Muscle of arm (tissue), 12 donors: ENCODE data around the gene RFXAP. TPM values are rescaled to one million over a fixed set of nuclear protein-coding genes. Genes with fewer than 3 reads are reported as not detected.

Experiments used
- DNase-seq: peaks from one replicate; pipeline ENCODE4 v3.0.0-alpha.2; 2013
- polyA plus RNA-seq, 12 donors: library from polyadenylated mRNA; unstranded; fragments of 120-200 nt; gene quantifications; one replicate each; pipeline ENCODE4 v1.2.1, GENCODE V29; 2013; ENCODE audit not compliant: insufficient read length in 12 of 12

RFXAP gene
- polyA plus RNA-seq, 12 donors, result 7.3 to 16.0 (median 12.1) TPM; not detected in 2

- no peak for DNase-seq
Measured at GRCh38 chr13:36862002-36862685, 43.1 kb downstream of the RFXAP start.

DNA sequence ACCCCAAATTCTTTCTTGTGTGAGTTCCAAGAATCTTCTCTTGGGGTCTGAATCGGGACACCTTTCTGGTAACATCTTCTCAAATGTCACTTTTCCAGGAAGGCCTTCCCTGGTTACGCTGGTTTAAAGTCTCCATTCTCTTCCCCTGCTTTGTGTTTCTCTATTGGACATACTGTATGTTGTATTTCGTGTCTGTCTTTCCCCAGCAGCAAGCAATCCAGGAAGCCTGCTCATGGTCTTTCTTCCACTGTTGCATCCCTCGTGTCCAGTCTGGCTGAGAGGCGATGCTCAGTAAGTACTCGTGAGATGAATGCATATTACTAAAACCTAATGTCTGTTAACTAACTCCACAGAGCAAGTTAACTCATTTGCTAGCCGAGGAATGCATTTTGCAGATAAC lies 43.7 kb downstream of the RFXAP start:
- no peak for DNase-seq

- DNase-seq, result no peak
Measured at GRCh38 chr13:36865265-36865664, 46.2 kb downstream of the RFXAP start.

- DNase-seq, result no peak
Measured at GRCh38 chr13:36866232-36866631, 47.2 kb downstream of the RFXAP start.

GRCh38 chr13:36870050-36870692 lies 51.1 kb downstream of the RFXAP start:
- DNase-seq, result no peak

GRCh38 chr13:36872621-36873020 lies 53.6 kb downstream of the RFXAP start:
- no peak for DNase-seq

GRCh38 chr13:36875431-36875830 lies 56.4 kb downstream of the RFXAP start:
- no peak for DNase-seq

DNA sequence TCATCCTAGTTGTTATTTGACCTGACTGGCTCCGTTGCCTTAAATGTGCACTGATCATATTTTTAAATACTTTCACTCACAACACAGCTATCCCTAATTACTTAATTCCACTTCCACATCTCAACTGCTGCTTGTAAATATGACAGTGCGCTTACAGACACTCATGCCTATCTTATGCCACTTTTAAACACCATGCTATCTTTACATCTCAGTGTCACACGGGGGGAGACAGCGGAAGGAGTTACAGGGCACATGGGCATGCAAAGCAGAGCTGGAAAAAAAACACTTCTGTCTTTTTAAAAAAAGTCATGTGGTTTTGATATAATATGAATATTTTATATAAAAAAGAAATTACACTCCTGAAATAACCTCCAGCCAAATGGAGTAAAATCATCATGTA lies 56.9 kb downstream of the RFXAP start:
- no peak for DNase-seq

Other genes starting within 250 kb of the RFXAP start
- gene SERTM1, start 145.2 kb upstream of the RFXAP start, polyA plus RNA-seq, result 1 to 10 TPM in 1 of 12 donors, under 1 TPM in 9, not detected in 2; 0.16 to 1.3 (median 0.37) TPM
- gene SMAD9, start 101.0 kb downstream of the RFXAP start, polyA plus RNA-seq, result 10 to 100 TPM in 11 of 12 donors, not detected in 1; 12.9 to 21.0 (median 18.5) TPM
- gene ALG5, start 180.1 kb downstream of the RFXAP start, polyA plus RNA-seq, result 10 to 100 TPM in 11 of 12 donors, not detected in 1; 18.7 to 26.6 (median 22.7) TPM
- gene EXOSC8, start 181.6 kb downstream of the RFXAP start, polyA plus RNA-seq, result 10 to 100 TPM in 11 of 12 donors, not detected in 1; 33.1 to 62.4 (median 46.9) TPM
- 10 to 100 TPM in 11 of 12 donors, not detected in 1; 46.6 to 86.8 (median 67.3) TPM for gene SUPT20H, start 240.5 kb downstream of the RFXAP start, polyA plus RNA-seq